ENCODE data around the gene VSIG2.

The VSIG2 gene

DNA sequence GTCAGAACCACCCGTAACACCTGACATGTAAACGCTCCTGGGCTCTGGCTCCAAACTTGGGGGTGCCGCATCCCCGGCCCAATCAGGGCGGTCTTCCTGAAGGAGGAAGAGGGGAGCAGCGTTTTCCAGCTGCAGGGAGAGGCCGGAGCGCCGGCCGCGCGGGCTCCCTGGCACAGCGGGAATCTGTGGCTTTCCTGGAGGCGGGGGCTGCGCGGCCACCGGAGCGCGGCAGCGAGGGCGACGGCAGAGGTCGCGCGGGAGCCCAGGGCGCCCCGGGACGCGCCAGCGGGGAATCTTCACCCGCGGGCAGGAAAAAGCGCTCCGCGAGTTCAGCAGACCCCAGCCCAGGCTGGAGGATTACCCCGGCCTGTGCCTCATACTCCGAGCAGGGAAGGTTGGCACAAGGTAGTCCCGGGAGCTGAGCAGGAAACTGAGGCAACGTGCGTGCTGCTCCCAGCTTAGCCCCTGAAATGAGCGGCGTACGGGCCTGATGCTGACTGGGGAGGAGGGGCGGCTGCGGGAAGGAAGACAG, 10.6 kb upstream of the VSIG2 start:
- DNase-seq: no peak

DNA sequence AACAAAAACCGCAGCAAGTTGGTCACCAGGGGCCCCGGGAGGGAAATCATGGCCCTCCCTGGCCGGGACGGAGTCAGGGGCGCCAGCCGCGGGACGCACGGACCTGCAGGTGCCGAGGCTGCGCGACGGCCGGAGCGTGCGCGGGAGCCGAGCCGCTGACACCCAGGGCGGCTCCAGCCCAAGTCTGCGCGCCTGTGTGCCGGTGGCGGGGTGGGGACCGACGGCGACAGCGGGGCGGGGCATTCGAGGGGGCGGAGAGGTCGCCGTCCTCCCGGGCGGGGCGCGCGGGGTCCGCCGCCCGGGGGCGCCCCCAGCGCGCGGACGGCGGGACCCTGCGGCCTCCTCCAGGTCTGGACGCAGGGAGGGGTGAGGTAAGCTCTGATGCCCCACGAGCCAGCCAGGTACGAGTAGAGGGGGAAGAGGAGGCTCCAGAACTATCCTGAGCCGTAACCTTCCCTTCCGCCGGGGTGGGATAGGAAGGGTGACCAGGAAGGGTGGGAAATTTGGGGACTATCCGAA, 10.1 kb upstream of the VSIG2 start, which contains the start of gene ESAM:
ESAM (minus strand) TSS at position 186 of the 519 bp plus-strand sequence; CDS start at position 50, 136 bp downstream.
- no peak for DNase-seq

DNA sequence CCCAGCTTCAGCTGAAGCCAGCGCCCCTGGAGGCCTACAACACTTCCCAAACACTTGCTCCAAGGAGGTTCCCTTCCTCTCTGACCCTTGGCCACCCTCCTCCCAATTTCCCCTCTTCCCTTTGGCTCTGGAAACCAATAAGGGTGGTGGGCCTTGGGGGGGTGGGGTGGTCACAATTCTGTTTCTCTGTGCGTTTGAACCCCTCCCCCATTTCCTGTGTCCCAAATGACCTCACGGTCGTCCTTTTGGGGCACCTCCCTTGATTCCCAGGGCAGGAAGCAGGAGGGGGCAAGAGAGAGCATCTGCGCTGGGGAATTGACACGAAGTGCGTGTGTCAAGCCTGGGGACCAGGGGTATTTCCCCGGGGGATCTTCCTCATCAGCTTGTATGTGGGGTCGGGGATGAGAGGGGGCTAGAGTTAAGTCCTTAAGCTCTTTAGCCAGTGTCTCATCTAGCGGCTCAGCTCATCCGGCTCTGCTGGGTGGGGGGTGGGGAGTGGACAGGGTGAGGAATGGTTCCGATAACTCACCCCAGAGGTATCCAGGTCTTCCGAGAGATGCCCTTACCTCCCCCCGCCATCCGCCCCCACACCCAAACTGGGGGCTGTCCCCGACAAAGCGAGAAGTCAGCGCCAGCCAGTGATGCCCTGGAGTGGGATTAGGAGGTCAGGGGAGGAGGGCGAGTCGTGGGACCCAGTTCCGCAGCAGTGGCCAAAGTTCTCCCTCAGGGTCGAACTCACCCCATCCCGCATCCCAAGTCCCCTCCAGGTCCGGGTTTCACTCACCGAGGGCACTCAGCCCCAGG, 9.4 kb upstream of the VSIG2 start:
- DNase-seq: no peak

DNA sequence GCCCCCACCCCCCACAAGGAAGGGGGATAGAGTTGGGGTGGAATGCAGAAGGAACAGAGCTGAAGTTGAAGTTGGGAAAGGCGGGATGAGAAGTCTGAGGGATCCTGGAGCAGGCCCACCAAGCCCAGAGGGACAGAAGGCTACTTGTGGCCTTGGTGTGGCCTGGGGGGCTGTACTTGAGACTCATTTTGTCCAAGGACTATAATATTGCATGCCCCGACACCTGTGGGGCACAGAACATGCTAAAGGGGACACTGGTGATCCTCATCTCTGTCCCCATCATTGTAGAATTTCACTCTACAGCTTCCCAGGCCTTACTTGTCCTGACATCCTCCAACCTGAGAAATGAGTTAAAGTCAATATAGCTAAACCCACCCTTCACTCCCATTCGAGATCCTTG, 8.8 kb upstream of the VSIG2 start:
- DNase-seq: no peak

DNA sequence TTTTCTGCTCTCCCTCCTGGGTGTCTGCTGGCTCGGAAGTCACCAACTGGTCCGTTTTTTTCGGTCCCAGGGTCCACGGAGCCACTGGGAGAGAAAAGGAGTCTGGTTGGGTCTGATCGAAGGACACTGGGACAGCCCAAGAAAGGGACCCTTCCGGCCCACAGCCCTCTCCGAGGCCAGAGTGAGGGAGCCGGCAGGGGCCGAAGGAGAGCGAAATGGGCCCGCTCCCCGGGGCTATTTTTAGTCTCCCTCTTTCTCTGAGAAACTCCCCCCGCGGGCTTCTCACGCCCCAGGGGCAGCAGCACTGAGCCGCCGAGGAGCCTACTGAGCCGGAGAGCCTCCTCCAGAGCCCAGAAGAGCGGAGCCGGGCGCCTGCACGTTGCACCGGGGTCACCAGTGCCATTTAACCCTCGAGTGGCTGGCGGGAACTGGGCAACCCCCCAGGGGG, 8.2 kb upstream of the VSIG2 start:
- DNase-seq: no peak

DNA sequence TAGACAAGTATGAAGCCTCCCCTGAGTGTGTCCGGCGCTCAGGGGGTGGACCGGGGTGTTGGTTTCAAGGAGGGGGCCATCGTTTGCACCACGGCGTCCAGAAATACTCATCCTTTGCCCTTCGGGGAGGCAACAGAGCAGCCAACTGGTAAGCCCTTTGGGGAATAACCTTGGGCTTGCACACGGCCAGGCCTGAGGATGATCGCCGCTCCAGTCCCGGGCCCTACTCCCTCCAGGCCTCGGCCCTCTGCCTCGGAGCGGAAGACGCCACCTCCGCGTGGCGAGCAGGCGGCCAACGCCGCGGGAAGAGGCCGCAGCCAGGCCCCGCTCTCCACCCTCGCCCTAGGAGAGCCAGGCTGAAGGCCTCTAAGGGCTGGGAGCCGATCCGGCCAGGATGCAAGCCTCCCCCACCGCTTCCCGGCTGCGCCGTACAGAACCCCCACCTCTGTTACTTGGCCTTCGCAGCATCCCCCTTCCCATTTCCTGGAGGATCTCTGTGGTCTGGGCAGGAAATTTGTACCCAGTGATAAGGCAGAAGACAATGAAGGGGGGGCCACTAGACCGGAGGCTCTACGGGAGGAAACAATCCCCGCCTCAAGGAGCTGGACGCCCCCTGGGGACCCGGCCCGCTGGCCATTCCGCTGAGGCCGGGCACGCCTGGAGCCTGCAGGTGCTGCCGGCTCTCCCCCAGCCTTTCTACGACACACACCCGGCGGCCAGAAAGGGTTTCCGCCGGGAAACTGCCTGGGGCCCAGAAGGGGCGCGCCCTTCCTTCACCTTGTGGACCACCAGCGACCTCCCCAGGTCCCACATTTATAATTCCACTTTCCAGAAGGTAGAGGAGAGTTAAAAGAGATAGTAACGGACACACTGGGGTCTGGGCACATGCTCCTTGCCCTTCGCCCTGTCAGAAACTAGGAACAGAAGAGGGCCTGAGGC, 7.5 kb upstream of the VSIG2 start:
- DNase-seq: no peak

DNA sequence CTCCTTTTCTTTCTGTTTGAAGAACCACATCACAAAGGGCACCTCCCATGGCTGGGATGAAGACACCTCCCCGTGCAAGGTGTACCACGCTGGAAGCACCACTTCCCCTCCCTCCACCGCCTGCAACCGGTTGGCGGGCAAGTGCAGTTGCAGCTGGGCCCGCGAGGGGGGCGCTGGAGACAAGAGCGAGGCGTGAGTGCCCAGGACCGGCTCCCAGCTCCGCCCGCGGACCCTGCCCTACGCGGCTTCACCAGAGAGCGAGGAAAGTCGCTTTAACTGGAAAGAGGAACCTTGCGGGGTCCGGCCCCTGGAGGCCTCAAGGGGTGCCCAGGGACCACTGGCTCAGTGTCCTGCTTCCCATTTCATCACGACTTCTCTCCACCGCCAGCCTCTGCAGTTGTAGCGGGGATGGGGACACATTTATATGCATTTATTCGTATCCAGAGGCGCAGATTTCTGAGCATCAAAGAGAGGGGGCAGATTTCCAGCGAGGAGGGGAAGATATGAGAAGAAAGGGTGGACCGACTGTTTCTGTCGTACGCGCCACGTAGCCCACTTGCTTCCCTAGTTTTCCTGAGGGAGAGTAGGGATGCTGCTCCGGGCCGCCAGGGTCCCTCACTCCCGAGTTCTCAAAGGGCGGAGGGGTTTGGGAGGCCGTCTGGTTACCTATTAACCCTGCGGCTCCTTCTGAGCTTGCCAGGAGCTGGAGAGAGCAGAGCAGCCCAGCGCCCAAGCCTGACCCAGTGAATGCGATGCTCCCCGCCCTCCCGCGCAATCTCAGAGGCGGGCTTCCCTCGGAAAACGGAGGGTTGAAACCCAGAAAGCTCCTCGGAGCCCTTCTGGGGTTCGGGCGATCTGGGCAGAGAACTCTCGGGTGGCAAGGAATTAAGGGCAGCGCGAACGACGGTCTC, 6.6 kb upstream of the VSIG2 start:
- DNase-seq: no peak

DNA sequence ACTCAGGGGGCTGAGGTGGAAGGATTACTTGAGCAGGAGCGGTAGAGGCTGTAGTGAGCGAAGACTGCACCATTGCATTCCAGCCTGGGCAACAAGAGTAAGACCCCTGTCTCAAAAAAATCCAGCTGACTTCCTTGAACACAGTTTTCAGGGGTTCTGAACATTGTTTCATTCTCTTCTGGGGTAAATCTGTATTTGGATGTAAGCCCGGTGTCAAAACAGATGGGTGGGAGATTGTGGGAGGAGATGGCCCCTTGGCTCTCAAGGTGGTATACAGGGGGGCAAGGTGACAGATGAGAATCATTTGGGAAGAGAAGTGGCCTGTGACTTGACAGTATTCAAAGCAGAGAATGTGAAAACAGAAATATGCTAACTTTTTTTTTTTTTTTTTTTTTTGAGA, 5.3 kb upstream of the VSIG2 start:
- no peak for DNase-seq

DNA sequence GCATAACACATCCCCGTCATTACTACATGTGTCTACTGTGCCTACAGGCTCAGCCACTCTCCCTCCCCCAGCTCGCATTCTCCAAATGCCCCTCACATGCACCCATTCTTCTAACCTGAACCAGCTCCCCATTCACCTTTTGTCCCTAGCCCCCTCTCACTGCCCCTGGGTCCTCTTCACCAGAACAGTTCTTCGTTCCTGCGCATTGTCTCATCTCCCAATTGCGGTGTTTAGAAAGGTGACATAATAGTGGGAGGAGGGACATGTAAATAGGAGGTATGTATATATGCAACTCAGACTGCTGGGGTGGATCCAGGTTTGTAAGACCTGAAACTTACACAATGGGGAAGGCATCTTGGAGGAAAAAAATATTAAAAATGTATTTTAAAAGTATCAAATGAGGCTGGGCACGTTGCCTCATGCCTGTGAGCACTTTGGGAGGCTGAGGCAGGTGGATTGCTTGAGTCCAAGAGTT, 4.7 kb upstream of the VSIG2 start:
- no peak for DNase-seq

DNA sequence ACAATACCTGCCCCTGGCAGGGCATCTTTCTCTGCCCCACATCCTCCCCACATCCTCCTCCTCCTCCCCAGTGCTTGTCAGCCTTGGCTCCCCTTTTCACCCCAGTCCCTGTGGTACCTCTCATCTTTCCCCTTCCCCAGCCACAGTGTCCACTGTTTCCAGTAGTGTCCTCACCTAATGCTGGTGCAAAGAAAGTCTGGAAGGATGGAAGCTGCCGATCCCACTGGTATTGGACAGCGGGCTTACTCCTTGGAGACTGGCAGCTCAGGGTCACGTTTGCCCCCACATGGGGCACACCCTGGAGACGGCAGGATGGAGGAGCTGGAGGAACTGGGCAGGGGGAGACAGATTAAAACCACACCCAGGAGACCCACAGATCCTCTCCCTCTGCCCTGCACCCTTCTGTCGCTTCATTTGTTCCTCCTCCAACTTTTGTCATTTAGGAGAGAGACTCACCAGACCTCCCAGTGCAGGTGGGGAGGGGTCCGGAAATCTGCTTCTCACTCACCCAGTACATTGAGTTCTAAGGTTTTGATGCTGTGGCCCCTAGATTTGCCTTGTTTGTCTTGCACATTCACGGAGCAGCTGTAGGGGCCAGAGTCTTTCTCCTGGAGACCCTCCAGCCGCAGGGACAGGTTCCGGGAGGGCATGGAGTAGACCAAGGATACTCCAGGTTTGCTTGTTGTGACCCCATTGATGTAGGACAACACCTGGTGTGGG, 4.1 kb upstream of the VSIG2 start:
- no peak for DNase-seq

DNA sequence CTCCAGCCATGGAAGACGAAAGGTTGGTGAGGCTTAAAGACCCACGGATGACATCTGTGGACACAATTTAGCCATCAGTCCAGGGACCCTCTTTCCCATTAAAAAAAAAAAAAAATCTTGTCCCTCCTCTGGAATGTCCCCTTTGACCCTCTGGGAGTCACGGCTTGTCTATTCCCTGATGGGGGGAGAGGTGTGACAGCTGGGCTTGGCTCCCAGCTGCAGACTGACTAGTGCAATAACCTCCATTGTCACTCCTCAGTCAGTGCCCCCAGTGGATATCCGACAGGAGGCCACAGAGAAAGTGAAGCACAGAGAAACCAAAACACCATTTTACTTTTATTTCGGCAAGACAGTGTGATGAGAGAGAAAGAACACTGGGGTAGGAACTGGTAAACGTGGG, 2.7 kb upstream of the VSIG2 start:
- DNase-seq: no peak

DNA sequence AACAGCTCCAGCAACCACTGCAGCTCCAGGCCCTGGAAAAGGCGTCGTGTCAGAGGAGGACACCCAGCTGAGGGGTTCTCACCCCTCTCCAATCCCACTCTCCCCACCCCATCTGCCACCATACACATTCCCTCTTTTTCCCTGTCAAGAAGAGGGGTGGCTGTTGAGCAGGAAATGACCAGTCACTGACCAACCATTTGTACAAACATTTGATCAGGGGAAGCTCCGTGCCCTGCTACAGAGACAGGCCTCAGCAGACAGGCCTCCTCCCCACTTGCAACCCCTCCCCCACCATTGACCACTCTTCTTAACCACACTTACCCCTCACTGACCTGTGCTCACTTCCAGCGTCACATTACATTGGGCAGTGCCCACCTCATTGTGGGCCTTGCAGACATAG, 2.3 kb upstream of the VSIG2 start:
- DNase-seq: no peak

DNA sequence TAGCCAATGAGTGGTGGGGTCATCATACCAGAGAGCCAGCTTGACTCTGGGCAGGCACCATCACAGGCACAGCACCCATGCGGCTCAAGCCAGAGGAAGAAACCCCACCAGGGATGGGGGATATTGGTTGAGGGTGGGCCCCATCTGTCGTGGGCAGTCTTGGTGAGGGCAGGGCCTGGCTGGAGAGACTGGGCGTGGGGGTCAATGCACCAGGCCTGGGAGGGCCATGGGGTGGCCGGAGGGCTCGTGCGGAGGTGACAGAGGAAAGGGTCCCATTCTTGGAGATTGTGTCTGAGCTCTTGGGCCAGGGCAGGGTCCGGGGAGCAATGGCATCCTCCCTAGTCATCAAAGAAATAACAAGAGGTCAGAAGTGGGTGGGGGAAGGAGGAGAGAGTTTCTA, 1.6 kb upstream of the VSIG2 start:
- no peak for DNase-seq

DNA sequence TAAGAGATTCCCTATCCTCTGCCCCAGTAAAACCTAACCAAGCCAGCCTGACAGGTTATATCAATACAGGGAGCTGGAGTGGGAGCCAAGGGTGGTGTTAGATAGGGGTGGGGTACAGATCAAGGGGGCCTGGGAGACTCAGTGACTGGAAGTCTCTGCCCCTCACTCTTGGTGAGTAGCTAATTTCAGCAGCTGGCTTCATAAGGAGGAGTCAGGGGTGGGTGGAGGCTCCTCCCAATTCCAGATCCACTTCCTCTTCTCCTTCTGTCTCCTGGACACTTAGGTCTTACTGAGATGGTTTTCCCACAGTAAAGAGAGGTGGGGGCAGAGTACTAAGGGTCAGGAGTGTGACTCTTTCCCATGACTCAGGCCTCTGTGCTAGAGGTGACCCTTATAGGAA, 1.1 kb upstream of the VSIG2 start:
- no peak for DNase-seq

DNA sequence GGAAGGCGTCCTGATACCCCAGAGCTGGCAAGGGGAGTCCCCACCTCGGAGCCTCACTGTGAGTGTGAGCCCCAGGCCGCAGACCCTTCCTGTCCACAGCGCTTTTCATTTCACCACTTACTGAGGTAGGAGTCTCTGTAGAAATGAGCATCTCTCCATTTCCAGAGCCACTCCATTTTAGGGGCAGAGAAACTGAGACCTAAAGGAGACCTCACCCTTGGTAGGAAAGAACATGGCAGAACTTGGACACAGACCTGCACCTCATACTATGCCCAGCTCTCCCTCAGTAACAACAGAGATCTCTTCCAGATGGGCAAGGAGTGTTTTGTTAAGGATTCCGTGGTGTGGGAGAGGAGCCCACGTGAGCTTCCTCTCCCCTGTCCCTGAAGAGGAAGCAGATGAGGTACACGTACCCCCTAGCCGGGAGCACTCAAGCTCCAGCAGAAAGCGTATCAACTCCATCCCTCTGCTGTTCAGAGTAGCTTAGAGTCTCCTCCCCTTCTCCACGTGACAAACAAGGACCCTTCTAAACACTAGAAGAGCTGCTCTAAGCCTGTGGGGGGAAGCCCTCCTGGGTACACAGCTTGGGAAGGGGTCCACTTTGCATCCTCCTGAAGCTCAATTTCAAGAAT, 532 bp upstream of the VSIG2 start:
- DNase-seq: no peak

DNA sequence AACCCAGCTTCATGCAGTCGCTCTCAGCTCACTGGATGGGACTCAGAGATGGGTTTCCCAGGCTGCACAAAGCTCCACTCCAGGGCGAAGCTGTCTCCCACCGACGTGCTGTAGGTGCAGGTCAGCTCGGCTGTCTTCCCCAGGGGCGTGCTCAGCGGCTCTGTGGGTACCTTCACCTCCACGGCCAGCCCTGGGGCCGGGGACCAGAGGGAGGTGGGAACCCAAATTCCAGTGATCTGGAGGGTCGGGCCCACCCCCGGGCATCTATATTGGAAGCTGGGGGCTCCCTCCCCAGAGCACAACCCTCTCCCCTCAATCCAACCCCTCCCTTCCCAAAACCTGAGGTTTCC, 689 bp downstream of the VSIG2 start:
- DNase-seq: no peak

DNA sequence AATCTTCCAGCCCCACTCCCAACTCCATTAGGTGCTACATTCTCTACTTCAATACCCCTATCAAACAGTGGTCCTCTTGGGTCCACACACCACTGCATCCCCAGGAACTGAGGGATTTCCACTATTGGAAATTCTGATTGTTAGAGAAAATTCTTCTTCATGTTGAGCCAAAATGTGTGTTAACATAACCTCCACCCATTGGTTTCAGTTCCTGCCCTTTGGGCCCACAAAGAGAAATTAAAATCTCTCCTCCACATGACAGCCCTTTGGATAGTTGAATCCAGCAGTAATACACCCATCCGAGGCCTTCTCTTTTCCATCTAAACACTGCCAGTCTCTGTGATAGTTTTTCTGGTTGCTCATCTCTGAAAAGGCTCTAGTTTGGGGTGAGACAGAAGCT, 2.1 kb downstream of the VSIG2 start:
- no peak for DNase-seq

DNA sequence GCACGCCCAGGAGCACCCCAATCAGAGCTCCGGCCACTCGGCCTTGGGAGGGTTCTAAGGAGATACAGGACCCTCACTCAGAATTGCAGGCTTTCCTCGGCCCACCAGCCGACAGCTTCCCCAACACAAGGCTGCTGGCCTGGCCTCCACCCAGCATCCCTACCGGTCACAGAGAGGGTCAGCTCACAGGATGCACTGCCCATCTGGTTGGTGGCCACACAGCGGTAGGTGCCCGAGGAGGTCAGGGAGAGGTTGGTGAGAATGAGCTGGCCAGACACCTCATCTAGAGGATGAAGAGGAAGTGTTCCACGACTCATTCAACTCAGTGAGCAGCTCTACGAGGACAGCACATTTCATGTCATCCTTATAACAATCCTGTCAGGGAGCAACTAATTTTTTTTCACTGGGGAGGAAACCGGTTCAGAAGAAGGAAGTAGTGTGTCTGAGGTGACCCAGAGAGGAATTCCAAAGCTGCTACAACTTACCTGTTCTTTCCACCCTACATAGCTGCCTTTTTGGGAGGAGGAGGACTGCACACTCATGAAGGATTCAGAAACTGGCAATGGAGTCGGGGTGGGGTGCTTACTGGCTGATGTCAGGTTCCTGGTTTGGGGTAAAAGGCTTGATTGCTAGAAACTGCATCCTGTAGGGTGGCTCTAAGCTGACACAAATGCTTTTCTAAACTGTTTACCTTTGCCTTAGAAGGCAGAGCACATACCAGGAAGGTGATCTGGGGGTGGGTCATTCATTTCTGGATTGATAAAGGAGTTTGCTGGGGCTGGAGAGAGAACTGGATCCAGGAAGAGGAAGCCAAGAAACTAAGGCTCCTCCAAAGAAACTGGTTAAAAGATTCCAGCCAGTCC, 3.3 kb downstream of the VSIG2 start:
- no peak for DNase-seq

DNA sequence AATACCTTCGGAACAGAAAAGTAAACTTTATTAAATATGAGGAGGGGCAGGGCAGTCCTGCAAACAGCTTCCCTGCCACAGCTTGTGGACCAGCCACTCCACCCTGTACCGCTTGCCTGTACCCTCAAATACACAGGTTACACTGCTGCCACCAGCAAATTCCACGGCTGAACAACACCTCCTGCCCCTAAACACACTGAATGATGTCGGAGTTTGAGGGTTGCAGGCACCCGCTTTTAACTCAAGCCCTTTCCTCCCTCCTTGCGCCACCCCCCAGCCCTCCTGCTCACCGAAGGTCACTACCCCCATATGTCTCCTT, 4.0 kb downstream of the VSIG2 start:
- DNase-seq: no peak

DNA sequence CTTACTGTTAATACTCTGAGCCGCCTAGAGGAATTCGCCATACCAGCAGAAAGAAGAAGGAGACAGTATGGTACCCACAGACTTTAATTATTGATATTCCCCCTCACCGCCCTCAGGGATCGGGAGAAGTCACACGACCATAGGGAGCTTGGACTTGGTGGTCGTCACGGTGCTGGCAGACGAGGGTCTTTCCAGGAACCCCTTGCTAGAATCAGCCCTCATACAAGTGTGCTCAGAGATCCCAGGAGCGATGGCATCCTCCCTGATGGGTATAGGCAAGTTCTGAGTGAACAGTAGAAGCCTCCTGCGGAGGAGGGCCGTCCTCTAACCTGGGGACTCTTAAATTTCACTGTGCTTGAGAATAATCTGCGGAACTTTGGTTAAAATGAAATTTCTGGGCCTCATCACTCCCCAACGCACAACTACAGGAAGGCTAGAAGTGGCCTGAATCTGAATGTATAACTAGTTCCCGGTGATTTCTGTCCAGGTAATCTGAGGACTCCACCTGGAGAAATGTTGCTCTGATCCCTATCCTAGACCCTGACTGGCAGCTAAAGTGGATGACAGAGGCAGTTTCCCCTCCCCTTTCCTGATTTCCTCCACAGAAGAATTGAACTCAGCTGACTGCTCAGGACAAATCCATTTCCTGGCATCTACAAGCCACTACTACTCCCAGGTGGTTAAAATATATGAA, 4.5 kb downstream of the VSIG2 start:
- DNase-seq: no peak
